GM20431 (cell line): ENCODE results near the gene ENDOU.

Experiments used
- in situ Hi-C: fragments of 300-500 bp; cut with MseI, MboI; formaldehyde crosslinking; loops from one replicate; pipeline ENCODE4 v1.15.0; 2020; ENCODE audit warnings: low sequenced_read_pairs; ENCODE audit not compliant: unreplicated experiment

Gene ENDOU, protein sequence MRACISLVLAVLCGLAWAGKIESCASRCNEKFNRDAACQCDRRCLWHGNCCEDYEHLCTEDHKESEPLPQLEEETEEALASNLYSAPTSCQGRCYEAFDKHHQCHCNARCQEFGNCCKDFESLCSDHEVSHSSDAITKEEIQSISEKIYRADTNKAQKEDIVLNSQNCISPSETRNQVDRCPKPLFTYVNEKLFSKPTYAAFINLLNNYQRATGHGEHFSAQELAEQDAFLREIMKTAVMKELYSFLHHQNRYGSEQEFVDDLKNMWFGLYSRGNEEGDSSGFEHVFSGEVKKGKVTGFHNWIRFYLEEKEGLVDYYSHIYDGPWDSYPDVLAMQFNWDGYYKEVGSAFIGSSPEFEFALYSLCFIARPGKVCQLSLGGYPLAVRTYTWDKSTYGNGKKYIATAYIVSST

DNA sequence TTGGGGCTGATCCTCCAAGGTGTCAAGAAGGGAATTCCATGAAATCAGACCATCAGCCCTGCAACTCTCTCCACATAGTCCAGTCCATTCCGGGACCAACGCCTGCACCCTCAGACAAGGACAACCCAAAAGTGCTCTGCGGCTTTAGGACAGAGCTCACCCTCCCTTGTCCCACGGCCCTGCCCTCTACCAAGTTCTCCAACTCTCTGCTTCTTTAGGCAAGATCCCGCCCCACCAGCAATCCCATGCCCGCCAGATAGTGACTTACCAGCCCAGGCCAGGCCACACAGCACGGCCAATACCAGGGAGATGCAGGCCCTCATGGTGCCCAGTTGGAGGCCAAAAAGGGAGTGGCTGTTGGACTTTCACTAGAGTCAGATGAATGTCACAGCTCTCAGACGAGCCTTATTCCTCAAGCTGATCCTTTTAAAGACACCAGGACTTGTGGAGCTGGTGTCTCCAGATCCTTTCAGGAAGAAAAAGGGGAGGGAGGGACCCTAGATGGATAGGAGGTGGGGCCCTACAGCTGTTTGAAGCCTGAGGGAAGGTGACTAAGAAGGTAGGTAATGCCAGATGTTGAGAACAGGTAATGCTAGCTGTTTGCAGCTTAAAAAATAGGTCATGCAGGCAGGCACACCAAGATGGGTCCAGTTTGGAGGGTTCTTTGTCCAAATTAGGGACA, at the start of gene ENDOU:
ENDOU (minus strand) TSS at position 400 of the 682 bp plus-strand sequence; CDS start at position 323, 77 bp downstream.
- in situ Hi-C loops, result no loop called here

- in situ Hi-C loops, result no loop called here
Measured at GRCh38 chr12:47774663-47775062, 49.4 kb upstream of the ENDOU start.

DNA sequence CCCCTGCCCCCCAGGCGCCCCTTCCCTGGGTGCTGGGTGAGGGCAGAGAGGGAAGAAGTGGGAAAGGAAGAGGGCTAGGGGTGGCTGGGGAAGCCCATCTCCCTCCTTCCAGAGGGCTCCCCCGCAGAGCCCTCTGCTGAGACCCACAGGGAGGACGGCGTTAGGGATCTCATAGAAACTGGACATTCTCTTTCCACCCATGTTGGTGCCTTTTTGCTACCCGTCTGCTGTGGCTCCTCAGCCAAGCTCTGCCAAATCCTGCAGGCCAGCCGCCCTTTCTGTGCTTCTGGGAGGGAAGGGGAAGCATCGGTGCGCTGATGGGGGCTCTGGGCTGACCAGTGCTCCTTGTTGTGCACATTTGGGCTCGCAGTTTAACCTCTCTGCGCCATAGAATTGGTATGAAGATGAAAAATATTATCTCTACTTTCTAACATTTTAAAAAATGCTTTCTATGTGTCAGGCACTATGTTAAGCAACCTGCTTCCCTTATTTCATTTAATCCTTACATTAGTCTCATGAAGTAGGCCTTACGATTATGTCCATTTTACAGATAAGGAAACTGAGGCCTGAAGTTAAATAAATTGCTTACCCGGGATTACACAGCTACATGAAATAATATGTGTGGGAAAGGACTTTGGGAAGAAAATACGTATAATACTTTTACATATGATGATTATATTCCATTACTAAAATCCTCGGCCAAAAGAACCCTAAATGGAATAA, 48.7 kb upstream of the ENDOU start:
- in situ Hi-C loops, result no loop called here

- in situ Hi-C loops, result no loop called here
Measured at GRCh38 chr12:47773062-47773857, 48.0 kb upstream of the ENDOU start, which contains the start of gene SLC48A1. TSS of gene SLC48A1 (plus strand) at chr12:47773238. CDS start at chr12:47773305, 67 bp downstream.

DNA sequence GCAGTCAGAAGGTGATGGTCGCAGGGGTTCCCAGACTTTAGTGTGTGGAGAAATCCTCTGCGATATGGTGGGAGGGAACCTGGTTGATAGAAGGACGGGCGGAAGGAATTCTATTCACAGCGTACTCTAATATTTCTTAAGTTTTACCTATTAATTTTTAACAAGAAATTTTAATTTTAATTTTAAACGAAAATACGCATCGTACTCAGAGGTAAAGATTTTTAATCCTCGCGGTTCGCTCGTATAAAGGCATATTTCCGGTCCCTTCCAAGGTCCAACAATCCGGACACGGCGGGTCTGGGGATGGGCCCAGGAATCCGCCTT, 47.4 kb upstream of the ENDOU start:
- in situ Hi-C loops, result no loop called here

DNA sequence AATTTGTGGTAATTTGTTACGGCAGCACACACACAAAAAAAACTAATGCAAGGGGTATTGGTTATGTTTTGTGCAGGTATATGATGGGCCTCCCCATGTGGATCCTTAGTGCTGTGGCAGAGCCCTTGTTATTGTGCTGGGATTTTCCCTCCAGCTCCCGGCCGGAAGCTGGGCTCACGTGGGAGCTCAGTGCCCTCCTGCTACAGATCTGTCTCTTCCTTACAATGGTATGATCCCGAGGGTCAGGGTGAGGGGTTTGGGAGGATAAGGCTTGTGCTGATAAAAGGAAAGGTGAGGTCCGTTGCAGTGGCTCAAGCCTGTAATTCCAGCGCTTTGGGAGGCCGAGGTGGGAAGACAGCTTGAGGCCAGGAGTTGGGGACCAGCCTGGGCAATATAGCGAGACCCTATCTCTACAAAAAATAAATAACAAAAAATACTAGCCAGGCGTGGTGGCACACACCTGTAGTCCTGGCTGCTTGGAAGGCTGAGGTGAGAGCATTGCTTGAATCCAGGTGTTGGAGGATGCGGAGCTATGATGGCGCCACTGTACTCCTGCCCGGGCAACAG, 46.9 kb upstream of the ENDOU start:
- in situ Hi-C loops, result no loop called here

- in situ Hi-C loops, result no loop called here
Measured at GRCh38 chr12:47771304-47771703, 46.0 kb upstream of the ENDOU start.

GRCh38 chr12:47770086-47770726, 44.9 kb upstream of the ENDOU start:
- in situ Hi-C loops, result no loop called here

- in situ Hi-C loops, result loop anchor here (10.0 kb wide), 1 partner anchor 55 kb away; no protein-coding TSS in a partner anchor
Measured at GRCh38 chr12:47769234-47770085, 44.2 kb upstream of the ENDOU start.

- in situ Hi-C loops, result loop anchor here (10.0 kb wide), 1 partner anchor 54 kb away; no protein-coding TSS in a partner anchor
Measured at GRCh38 chr12:47768323-47768811, 43.1 kb upstream of the ENDOU start.

DNA sequence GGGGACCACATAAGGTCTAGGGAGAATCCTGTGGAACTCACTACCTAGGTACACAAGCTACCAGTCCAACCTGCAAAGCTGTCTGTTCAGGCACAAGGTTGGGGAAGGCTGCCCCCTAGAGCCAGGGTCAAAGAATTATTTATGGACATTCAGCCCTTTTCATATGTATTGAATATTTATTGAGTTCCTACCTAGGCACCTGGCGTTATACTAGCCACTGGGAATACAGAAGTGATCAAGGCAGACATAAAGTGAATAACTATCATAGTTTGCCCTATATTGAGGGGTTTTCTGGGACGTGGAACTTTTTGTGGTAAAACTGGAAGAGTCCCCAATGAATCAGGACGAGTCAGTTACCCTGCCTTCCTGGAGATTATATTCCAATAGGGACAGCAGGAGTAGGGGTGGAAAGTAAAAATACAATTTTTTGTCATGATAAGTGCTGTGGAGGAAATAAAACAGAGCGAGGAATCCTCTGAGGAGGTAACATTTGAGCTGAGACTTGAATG, 42.0 kb upstream of the ENDOU start:
- in situ Hi-C loops, result loop anchor here (10.0 kb wide), 1 partner anchor 52 kb away; no protein-coding TSS in a partner anchor

DNA sequence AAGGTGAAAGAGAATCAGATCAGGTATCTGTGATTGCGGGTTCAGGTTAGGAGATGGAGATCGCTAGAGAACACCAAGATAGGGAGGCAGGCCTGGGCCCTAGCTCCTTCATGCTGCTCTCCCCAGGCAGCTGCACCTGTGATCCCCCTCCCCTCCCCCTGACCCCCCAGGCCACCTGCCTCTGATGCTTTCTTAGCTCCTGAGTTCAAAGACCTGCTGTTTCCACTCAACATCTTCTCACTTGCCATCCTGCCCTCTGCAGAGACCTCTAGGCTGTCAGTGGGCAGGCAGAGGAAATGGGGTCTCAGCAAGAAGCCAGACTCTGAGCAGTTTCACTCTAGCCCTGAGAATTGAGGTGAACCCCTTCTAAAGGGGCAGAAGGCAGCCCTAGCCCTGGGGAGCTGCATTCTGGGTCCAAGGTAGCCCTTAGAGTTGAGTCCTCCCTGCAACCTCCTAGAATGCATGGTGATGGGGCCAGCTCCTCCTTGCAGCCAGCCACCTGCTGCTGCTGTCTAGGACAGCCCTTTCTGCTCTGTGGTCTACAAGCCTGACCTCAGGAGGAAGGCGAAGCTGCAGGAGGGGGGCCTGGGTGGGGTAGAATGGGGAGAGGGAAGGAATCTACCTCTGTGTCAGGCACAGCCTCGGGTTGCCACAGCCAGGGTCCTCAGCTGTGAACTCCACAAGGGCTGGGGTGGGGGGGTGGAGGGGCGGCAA, 41.4 kb upstream of the ENDOU start:
- in situ Hi-C loops, result loop anchor here (10.0 kb wide), 1 partner anchor 52 kb away; no protein-coding TSS in a partner anchor

- in situ Hi-C loops, result loop anchor here (10.0 kb wide), 1 partner anchor 49 kb away; no protein-coding TSS in a partner anchor
Measured at GRCh38 chr12:47763481-47764346, 38.4 kb upstream of the ENDOU start.

DNA sequence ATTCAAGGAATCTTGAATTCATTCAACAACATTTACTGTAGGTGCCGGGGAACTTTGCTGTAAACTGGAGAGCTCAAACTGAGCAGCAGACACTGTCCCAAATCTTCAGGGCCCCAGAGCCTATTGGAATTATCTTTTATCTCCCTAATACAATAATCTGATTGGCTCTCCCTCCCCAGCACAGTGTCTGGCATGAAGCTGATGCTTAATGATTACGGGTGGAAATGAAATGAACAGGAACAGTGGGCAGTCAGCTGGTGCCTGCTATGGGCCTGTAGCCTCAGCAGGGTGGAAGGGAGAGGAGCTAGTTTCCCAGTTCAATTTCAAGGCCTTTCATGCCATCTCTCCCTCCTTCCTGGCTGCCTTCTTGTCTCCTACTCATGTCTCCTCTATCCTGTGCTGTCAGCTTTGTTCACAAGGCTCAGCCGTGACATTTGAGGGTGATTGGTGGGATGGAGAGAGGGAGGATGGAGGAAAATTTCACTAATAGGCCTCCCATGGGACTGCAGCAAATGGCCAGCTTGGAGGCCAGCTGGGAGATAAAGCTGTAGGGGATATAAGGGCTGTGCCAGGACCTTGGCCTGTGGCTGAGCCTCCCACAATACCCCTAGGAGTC, 37.7 kb upstream of the ENDOU start:
- in situ Hi-C loops, result loop anchor here (10.0 kb wide), 1 partner anchor 48 kb away; no protein-coding TSS in a partner anchor

DNA sequence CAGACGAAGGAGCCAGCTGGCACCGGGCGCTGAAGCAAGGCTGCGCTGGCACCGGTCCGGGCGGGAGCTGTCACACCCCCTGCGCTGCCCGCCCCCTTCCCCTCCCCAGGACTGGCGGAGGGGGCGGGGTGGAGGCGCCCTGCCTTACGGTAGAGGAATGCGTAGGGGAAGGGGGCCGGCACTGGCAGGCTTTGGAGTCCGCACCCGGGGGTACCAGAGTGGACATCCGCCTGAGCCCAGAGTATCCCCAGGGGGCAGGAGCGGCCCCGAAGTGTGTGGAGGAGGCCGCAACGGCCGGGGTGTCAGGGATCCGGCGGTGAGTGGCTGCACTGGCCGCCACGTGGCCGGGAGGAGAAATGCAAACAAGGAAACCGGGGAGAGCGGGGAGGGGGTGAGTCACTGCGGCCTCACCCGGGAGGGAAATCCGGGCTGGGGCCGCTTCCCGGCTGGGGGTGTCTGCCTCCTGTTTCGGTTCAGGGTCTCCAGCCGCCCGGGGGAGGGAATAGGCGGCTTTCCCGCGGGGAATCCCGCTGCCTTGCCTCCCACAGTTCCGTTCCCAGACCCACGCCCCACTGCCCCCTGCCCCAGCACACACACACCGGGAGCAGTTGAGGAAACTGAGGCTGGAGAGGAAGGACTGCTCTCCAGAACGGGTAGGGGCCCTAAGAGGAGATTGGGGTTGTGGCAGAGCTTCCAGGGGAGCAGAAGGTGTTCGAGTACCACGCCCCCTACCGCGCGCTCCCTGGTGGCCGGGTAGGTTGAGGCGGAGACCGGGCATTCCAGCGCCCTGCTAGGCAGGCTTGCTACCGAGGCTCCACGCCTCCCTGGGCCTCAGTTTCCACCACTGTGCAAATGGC, 33.8 kb upstream of the ENDOU start, which contains the start of gene RAPGEF3:
RAPGEF3 (minus strand) TSS at position 47 of the 857 bp plus-strand sequence. CDS start 324 bp downstream, outside the sequence.
- in situ Hi-C loops, result no loop called here
